Skeletal muscle satellite cell (primary cell): ENCODE results near the gene HLA-E. TPM values are rescaled to one million over a fixed set of nuclear protein-coding genes. Genes with fewer than 3 reads are reported as not detected.
A peak's percentile ranks its signal among the peaks of the same experiment; 100 is the strongest.

Source experiments
- H3K27me3 ChIP-seq: 2 replicates; pipeline ENCODE4 v1.7.0; 2013; ENCODE audit warnings: low read length; ENCODE audit not compliant: control insufficient read depth, insufficient read depth
- H3K36me3 ChIP-seq: 2 replicates; pipeline ENCODE4 v1.7.0; 2013; ENCODE audit warnings: mild to moderate bottlenecking, control low read depth, low read length; ENCODE audit not compliant: insufficient read depth
- H3K4me1 ChIP-seq: 2 replicates; pipeline ENCODE4 v1.7.0; 2013; ENCODE audit warnings: low read length; ENCODE audit not compliant: control insufficient read depth, insufficient read depth
- H3K4me2 ChIP-seq: 2 replicates; pipeline ENCODE4 v1.7.0; 2013; ENCODE audit warnings: mild to moderate bottlenecking, low read length
- H3K4me3 ChIP-seq: 2 replicates; pipeline ENCODE4 v1.7.0; 2013; ENCODE audit warnings: low read length
- H3K9ac ChIP-seq: 2 replicates; pipeline ENCODE4 v1.7.0; 2013; ENCODE audit warnings: mild to moderate bottlenecking, low read depth, low read length, moderate library complexity
- H3K9me3 ChIP-seq: replicated peaks from 2 replicates; pipeline ENCODE4 v1.7.0; 2013; ENCODE audit warnings: mild to moderate bottlenecking, control low read depth, low read length
- total RNA-seq: library from RNA; depleted of rRNA; stranded (reverse); fragments of >200 nt; gene quantifications from 2 replicates; pipeline ENCODE4 v1.2.3, GENCODE V29; 2012; rRNA removed

Gene HLA-E
- total RNA-seq: 110 and 115 TPM in 2 replicates

GRCh38 chr6:30489081-30490025 lies at the start of gene HLA-E:
Gene HLA-E, plus strand, starts transcription at chr6:30489509. Its CDS starts 23 bp downstream, at chr6:30489532.
- Histone ChIP-seq H3K27me3 (no peaks in the 10 kb centered on the region), H3K9ac (peak within 1 kb of the TSS; percentile 95), H3K9me3 (no peaks in the 10 kb centered on the region), H3K4me3 (peak within 1 kb of the TSS; percentile 94), H3K4me1 (peaks cover 13% of the 10 kb centered on the region), H3K36me3 (peaks cover 29% of the 10 kb centered on the region), H3K4me2 (peak within 1 kb of the TSS; percentile 79)

- Histone ChIP-seq H3K27me3 (peaks cover 87% of the 10 kb centered on the region), H3K36me3 (no peaks in the 10 kb centered on the region), H3K4me3 (no peak overlapping the region), H3K4me2 (no peak overlapping the region), H3K9me3 (no peaks in the 10 kb centered on the region), H3K4me1 (no peaks in the 10 kb centered on the region), H3K9ac (no peak overlapping the region)
Measured at GRCh38 chr6:30441171-30441570, 48.1 kb upstream of the HLA-E start.

- H3K9ac ChIP-seq: no peak overlapping the region
Measured at GRCh38 chr6:30443657-30444450, 45.5 kb upstream of the HLA-E start.

GRCh38 chr6:30444451-30444742 lies 44.9 kb upstream of the HLA-E start:
- H3K4me1 ChIP-seq: no peaks in the 10 kb centered on the region
- no peak overlapping the region for H3K4me2 ChIP-seq
- H3K9ac ChIP-seq: no peak overlapping the region
- no peaks in the 10 kb centered on the region for H3K36me3 ChIP-seq
- no peak overlapping the region for H3K4me3 ChIP-seq
- H3K9me3 ChIP-seq: no peaks in the 10 kb centered on the region
- H3K27me3 ChIP-seq: peaks cover 94% of the 10 kb centered on the region

More at GRCh38 chr6:30443657-30444450, 45.5 kb upstream of the HLA-E start:
- Histone ChIP-seq H3K4me2 (no peak overlapping the region), H3K27me3 (peaks cover 94% of the 10 kb centered on the region), H3K4me3 (no peak overlapping the region), H3K9me3 (no peaks in the 10 kb centered on the region), H3K36me3 (no peaks in the 10 kb centered on the region), H3K4me1 (no peaks in the 10 kb centered on the region)

GRCh38 chr6:30446259-30446658 lies 43.0 kb upstream of the HLA-E start:
- Histone ChIP-seq H3K36me3 (no peaks in the 10 kb centered on the region), H3K27me3 (peaks cover 98% of the 10 kb centered on the region), H3K9me3 (no peaks in the 10 kb centered on the region), H3K4me1 (peaks cover 9% of the 10 kb centered on the region), H3K9ac (no peak overlapping the region), H3K4me2 (no peak overlapping the region), H3K4me3 (no peak overlapping the region)

- H3K36me3 ChIP-seq: no peaks in the 10 kb centered on the region
- H3K9ac ChIP-seq: no peak overlapping the region
- H3K27me3 ChIP-seq: peaks cover 98% of the 10 kb centered on the region
- H3K4me1 ChIP-seq: peaks cover 10% of the 10 kb centered on the region
- no peak overlapping the region for H3K4me2 ChIP-seq
- H3K9me3 ChIP-seq: no peaks in the 10 kb centered on the region
- no peak overlapping the region for H3K4me3 ChIP-seq
Measured at GRCh38 chr6:30447237-30447636, 42.1 kb upstream of the HLA-E start.

- no peaks in the 10 kb centered on the region for H3K9me3 ChIP-seq
- peaks cover 10% of the 10 kb centered on the region for H3K4me1 ChIP-seq
- H3K4me3 ChIP-seq: peak overlapping the region; percentile 47
- no peaks in the 10 kb centered on the region for H3K36me3 ChIP-seq
- H3K9ac ChIP-seq: no peak overlapping the region
- peak overlapping the region; percentile 60 for H3K4me2 ChIP-seq
- H3K27me3 ChIP-seq: peaks cover 90% of the 10 kb centered on the region
Measured at GRCh38 chr6:30450548-30450908, 38.8 kb upstream of the HLA-E start.

GRCh38 chr6:30450909-30451841 lies 38.1 kb upstream of the HLA-E start:
- Histone ChIP-seq H3K4me3 (peak overlapping the region; percentile 47), H3K4me1 (peaks cover 10% of the 10 kb centered on the region), H3K9me3 (no peaks in the 10 kb centered on the region), H3K9ac (no peak overlapping the region), H3K27me3 (peaks cover 88% of the 10 kb centered on the region), H3K36me3 (no peaks in the 10 kb centered on the region), H3K4me2 (peak overlapping the region; percentile 60)

- no peaks in the 10 kb centered on the region for H3K36me3 ChIP-seq
- H3K4me2 ChIP-seq: peak overlapping the region; percentile 66
- H3K9me3 ChIP-seq: no peaks in the 10 kb centered on the region
- peaks cover 81% of the 10 kb centered on the region for H3K27me3 ChIP-seq
- H3K4me1 ChIP-seq: peaks cover 10% of the 10 kb centered on the region
- no peak overlapping the region for H3K9ac ChIP-seq
- H3K4me3 ChIP-seq: no peak overlapping the region
Measured at GRCh38 chr6:30452736-30453507, 36.4 kb upstream of the HLA-E start.

- H3K9ac ChIP-seq: no peak overlapping the region
- no peaks in the 10 kb centered on the region for H3K36me3 ChIP-seq
- H3K4me3 ChIP-seq: no peak overlapping the region
- peaks cover 10% of the 10 kb centered on the region for H3K4me1 ChIP-seq
- H3K9me3 ChIP-seq: no peaks in the 10 kb centered on the region
- peak overlapping the region; percentile 66 for H3K4me2 ChIP-seq
- peaks cover 81% of the 10 kb centered on the region for H3K27me3 ChIP-seq
Measured at GRCh38 chr6:30453508-30454116, 35.7 kb upstream of the HLA-E start.
